Choroid plexus epithelial cell (primary cell): ENCODE measurements around the gene ZNF575.
A peak's percentile ranks its signal among the peaks of the same experiment; 100 is the strongest.

Experiments used
- DNase-seq: peaks from one replicate; pipeline ENCODE4 v3.0.0-alpha.2; 2010; ENCODE audit warnings: low read depth
- H3K4me3 ChIP-seq: 2 replicates; pipeline ENCODE4 v1.5.1; 2011; ENCODE audit warnings: low read depth, mild to moderate bottlenecking, control low read depth, low read length, moderate library complexity
- TF ChIP-seq, protein P1 (sequence below): conservative IDR thresholded peaks from 2 replicates; pipeline ENCODE4 v1.5.1; 2011; ENCODE audit warnings: low read depth, mild to moderate bottlenecking, control low read depth, inconsistent platforms, low read length, moderate library complexity

ZNF575 gene

GRCh38 chr19:43574424-43575155 lies 41.6 kb downstream of the ZNF575 start:
- peak overlapping the region; percentile 91 for H3K4me3 ChIP-seq
- peak; percentile 39 for DNase-seq
- TF ChIP-seq, protein P1, sequence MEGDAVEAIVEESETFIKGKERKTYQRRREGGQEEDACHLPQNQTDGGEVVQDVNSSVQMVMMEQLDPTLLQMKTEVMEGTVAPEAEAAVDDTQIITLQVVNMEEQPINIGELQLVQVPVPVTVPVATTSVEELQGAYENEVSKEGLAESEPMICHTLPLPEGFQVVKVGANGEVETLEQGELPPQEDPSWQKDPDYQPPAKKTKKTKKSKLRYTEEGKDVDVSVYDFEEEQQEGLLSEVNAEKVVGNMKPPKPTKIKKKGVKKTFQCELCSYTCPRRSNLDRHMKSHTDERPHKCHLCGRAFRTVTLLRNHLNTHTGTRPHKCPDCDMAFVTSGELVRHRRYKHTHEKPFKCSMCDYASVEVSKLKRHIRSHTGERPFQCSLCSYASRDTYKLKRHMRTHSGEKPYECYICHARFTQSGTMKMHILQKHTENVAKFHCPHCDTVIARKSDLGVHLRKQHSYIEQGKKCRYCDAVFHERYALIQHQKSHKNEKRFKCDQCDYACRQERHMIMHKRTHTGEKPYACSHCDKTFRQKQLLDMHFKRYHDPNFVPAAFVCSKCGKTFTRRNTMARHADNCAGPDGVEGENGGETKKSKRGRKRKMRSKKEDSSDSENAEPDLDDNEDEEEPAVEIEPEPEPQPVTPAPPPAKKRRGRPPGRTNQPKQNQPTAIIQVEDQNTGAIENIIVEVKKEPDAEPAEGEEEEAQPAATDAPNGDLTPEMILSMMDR = no peak

DNA sequence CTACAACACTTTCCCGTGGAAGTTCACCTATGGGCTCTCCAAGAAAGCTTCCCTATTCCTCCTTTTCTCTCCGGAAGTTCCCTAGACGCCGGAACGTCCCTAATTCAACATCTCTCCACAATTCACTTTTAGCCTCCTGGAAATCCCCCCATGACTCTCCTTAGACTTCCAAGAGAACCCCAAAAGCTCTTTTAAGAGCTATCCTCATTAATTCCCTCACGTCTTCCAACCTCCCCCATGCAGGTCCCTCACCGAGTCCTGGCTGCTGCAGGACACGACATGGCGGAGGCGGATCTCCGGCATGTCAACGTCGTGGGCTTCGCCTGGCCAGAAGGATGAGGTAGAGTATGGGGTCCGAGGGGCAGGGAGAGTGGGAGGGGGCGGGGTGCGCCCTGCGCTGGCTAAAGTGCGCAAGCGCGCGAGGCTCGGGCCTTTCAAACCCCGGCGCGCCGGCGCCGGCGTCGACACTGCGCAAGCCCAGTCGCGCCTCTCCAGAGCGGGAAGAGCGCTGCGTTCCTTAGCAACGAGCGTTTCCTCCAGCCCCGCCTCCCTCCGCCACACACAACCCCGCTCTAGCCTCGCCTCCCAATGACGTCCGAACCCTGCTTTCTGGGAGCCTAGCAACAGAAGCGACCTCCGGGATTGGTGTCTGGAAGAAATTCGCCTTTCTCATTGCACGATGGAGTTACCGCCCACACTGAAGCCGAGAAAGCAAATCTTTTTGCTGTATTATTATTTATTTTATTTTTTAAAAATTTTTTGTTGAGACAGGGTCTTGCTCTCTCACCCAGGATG lies 42.4 kb downstream of the ZNF575 start, which contains the start of the genes PINLYP and XRCC1:
PINLYP (plus strand) TSS at position 646 of the 795 bp plus-strand sequence. CDS start 1,391 bp downstream, outside the sequence.
XRCC1 (minus strand) TSS at position 372 of the 795 bp plus-strand sequence; CDS start at position 303, 69 bp downstream.
- TF ChIP-seq, protein P1 = no peak
- H3K4me3 ChIP-seq = peak within 1 kb of the TSS; percentile 91
- DNase-seq = peak; percentile 99

DNA sequence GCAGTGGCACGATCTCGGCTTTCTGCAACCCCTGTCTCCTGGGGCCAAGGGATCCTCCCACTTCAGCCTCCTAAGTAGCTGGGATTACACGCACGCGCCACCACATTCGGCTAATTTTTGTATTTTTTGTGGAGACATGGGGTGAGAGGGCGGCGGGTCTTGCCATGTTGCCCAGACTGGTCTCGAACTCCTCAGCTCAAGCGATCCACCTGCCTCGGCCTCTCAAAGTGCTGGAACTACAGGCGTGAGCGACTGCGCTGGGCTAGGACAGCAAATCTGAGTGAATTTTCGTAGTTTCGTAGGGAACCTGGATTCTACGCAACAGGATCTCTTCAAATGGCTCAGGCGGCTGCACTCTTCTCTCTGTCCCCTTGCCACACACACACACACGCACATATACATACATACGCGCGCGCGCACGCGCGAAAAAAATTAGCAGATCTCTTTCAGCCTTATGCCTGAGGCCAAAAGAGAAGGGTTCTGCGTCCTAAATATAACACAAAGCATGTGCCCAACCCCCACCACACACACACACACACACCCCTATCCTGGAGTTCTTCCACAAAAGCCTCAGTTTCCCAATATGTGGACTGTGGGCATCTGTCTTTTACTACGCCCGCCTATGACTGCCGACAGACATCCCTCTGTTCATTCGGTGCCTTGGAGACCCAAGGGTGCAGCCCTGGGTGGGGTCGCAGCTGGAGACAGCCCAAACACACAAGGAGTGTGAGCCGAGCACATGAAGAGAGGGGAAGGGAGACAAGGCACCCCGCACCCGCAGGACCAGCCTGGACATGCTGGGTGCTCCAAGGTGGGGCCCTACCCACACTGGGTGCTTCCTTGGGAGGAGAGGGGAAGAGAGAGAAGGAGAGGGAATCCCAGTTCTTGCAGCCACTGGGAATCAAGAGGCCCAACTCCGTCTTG lies 43.2 kb downstream of the ZNF575 start:
- TF ChIP-seq, protein P1 = no peak
- no peak for DNase-seq
- peak overlapping the region; percentile 52 for H3K4me3 ChIP-seq

GRCh38 chr19:43578787-43579186 lies 45.8 kb downstream of the ZNF575 start:
- H3K4me3 ChIP-seq = no peak overlapping the region
- TF ChIP-seq, protein P1 = no peak
- DNase-seq = no peak

GRCh38 chr19:43581467-43581866 lies 48.5 kb downstream of the ZNF575 start:
- TF ChIP-seq, protein P1 = no peak
- H3K4me3 ChIP-seq = no peak overlapping the region
- no peak for DNase-seq

DNA sequence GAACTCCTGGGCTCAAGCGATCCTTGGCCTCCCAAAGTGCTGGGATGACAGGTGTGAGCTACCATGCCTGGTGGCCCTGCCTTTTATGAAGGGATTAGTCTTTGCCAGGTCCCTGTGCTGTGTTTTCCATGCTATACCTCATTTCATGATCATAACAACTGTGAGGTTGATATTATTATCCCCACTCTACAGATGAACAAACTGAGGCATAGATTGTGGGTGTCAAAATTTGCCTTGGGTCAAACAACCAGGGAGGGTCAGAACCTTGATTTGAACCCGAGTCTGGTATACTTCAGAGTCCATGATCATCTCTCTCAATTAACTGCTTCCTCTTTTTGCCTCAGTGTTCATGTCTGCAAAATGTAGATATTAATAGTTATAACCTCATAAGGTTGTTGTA lies 49.5 kb downstream of the ZNF575 start:
- no peak for DNase-seq
- TF ChIP-seq, protein P1 = no peak
- H3K4me3 ChIP-seq = no peak overlapping the region
